Measurements from ENCODE around the gene FZR1. TPM values are rescaled to one million over a fixed set of nuclear protein-coding genes. Genes with fewer than 3 reads are reported as not detected.

FZR1 gene
- total and polyA plus RNA-seq, 2 of the 13 experiments (the other 11 are each of a cell fraction or from before 2014, with no cell fraction given) = 29.0 to 30.8 TPM

DNA sequence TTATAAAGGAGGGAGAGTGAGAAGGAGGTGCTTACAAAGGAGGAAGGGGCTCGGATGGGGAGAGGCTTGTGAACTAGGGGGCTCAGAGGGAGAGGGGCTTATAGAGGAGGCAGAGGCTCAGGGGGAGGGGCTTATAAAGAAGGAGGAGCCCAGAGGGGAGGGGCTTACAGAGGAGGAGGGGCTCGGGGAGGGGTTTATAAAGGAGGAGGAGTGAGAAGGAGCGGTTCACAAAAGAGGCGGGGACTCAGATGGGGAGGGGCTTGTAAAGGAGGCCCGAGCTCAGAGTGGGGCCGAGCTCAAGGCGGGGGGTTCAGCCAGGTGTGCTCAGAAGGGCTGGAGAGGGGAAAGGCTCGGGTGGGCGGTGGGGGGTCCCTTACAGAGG is 26.3 kb upstream of the FZR1 start (continued):
- TF ChIP-seq, protein P1, sequence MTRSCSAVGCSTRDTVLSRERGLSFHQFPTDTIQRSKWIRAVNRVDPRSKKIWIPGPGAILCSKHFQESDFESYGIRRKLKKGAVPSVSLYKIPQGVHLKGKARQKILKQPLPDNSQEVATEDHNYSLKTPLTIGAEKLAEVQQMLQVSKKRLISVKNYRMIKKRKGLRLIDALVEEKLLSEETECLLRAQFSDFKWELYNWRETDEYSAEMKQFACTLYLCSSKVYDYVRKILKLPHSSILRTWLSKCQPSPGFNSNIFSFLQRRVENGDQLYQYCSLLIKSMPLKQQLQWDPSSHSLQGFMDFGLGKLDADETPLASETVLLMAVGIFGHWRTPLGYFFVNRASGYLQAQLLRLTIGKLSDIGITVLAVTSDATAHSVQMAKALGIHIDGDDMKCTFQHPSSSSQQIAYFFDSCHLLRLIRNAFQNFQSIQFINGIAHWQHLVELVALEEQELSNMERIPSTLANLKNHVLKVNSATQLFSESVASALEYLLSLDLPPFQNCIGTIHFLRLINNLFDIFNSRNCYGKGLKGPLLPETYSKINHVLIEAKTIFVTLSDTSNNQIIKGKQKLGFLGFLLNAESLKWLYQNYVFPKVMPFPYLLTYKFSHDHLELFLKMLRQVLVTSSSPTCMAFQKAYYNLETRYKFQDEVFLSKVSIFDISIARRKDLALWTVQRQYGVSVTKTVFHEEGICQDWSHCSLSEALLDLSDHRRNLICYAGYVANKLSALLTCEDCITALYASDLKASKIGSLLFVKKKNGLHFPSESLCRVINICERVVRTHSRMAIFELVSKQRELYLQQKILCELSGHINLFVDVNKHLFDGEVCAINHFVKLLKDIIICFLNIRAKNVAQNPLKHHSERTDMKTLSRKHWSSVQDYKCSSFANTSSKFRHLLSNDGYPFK (CRISPR knock-in tag; IDR thresholded peaks at IDR 0.05; ENCODE audit: borderline replicate concordance) = no peak
- TF ChIP-seq, protein P2, sequence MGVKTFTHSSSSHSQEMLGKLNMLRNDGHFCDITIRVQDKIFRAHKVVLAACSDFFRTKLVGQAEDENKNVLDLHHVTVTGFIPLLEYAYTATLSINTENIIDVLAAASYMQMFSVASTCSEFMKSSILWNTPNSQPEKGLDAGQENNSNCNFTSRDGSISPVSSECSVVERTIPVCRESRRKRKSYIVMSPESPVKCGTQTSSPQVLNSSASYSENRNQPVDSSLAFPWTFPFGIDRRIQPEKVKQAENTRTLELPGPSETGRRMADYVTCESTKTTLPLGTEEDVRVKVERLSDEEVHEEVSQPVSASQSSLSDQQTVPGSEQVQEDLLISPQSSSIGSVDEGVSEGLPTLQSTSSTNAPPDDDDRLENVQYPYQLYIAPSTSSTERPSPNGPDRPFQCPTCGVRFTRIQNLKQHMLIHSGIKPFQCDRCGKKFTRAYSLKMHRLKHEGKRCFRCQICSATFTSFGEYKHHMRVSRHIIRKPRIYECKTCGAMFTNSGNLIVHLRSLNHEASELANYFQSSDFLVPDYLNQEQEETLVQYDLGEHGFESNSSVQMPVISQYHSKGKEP (CRISPR knock-in tag; IDR thresholded peaks at IDR 0.05) = no peak
- TF ChIP-seq, protein P3, sequence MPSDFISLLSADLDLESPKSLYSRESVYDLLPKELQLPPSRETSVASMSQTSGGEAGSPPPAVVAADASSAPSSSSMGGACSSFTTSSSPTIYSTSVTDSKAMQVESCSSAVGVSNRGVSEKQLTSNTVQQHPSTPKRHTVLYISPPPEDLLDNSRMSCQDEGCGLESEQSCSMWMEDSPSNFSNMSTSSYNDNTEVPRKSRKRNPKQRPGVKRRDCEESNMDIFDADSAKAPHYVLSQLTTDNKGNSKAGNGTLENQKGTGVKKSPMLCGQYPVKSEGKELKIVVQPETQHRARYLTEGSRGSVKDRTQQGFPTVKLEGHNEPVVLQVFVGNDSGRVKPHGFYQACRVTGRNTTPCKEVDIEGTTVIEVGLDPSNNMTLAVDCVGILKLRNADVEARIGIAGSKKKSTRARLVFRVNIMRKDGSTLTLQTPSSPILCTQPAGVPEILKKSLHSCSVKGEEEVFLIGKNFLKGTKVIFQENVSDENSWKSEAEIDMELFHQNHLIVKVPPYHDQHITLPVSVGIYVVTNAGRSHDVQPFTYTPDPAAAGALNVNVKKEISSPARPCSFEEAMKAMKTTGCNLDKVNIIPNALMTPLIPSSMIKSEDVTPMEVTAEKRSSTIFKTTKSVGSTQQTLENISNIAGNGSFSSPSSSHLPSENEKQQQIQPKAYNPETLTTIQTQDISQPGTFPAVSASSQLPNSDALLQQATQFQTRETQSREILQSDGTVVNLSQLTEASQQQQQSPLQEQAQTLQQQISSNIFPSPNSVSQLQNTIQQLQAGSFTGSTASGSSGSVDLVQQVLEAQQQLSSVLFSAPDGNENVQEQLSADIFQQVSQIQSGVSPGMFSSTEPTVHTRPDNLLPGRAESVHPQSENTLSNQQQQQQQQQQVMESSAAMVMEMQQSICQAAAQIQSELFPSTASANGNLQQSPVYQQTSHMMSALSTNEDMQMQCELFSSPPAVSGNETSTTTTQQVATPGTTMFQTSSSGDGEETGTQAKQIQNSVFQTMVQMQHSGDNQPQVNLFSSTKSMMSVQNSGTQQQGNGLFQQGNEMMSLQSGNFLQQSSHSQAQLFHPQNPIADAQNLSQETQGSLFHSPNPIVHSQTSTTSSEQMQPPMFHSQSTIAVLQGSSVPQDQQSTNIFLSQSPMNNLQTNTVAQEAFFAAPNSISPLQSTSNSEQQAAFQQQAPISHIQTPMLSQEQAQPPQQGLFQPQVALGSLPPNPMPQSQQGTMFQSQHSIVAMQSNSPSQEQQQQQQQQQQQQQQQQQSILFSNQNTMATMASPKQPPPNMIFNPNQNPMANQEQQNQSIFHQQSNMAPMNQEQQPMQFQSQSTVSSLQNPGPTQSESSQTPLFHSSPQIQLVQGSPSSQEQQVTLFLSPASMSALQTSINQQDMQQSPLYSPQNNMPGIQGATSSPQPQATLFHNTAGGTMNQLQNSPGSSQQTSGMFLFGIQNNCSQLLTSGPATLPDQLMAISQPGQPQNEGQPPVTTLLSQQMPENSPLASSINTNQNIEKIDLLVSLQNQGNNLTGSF (CRISPR knock-in tag; IDR thresholded peaks at IDR 0.05) = no peak
- TF ChIP-seq HNRNPK (IDR thresholded peaks at IDR 0.05; ENCODE audit: low read depth, low read length, poor library complexity, severe bottlenecking) = peak; percentile 35

All from HepG2 (cell line).